ENCODE measurements around the gene OSTF1. TPM values are rescaled to one million over a fixed set of nuclear protein-coding genes. Genes with fewer than 3 reads are reported as not detected.

Gene OSTF1
- total RNA-seq, 1 experiment from 2014 or later, result 18.3 TPM

DNA sequence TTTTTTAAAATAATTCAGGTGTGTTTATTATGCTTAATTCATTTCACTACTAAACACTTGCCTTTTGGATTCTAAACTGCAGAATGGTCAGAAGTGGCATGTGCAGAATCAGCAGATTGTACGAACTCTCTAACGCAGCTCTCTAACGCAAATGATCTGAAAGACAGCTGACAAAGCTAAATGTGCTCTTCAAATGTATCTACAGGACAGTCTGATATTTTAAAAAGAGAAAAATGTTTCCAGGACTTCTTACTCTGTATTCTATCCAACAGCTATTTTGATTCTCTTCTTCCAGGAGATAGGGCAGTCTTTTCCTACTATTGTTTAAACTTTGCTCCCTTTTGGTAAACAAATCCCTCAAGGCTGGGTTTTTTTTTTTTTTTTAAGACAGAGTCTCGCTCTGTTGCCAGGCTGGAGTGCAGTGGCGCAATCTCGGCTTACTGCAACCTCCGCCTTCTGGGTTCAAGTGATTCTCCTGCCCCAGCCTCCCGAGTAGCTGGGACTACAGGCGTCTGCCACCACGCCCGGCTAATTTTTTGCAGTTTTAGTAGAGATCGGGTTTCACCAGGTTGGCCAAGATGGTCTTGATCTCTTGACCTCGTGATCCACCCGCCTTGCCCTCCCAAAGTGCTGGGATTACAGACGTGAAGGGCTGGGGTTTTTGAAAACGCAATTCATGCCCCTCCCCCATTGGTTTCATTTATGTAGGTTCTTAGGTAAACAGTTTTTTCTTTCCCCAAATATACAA is 1.6 kb upstream of the OSTF1 start:
- DNase-seq (ENCODE audit: unreplicated experiment), result no peak
- no TSS peak for BruUV-seq (replicated peaks)
- ChIA-PET CTCF (interaction anchor here (0.6 to 9.1 kb wide), 8 partner anchors 10 to 511 kb away, joined by 3 to 53 read pairs (median 4); partner anchors contain the start of gene CARNMT1), POLR2A (interaction anchor here (0.6 to 8.3 kb wide), 19 partner anchors 15 to 1934 kb away, joined by 3 to 121 read pairs (median 5); partner anchors contain the start of genes C9orf40 and CARNMT1)
- Mint-ChIP-seq H3K36me3 (ENCODE audit: insufficient read depth, unreplicated experiment) (no peaks in the 10 kb centered on the region), H3K4me1 (ENCODE audit: insufficient read depth, unreplicated experiment) (peaks cover 33% of the 10 kb centered on the region), H3K27me3 (ENCODE audit: insufficient read depth, unreplicated experiment) (no peaks in the 10 kb centered on the region), H3K27ac (ENCODE audit: low read depth, unreplicated experiment) (peak overlapping the region; percentile 80), H3K4me3 (ENCODE audit: unreplicated experiment) (peak overlapping the region; percentile 99), H3K9me3 (ENCODE audit: unreplicated experiment) (no peaks in the 10 kb centered on the region)
- intact Hi-C loops (cut with micrococcal nuclease), result loop anchor here (5.0 kb wide), 3 partner anchors 101 to 1306 kb away; partner anchors contain the start of gene RFK
- TF ChIP-seq, protein P1, sequence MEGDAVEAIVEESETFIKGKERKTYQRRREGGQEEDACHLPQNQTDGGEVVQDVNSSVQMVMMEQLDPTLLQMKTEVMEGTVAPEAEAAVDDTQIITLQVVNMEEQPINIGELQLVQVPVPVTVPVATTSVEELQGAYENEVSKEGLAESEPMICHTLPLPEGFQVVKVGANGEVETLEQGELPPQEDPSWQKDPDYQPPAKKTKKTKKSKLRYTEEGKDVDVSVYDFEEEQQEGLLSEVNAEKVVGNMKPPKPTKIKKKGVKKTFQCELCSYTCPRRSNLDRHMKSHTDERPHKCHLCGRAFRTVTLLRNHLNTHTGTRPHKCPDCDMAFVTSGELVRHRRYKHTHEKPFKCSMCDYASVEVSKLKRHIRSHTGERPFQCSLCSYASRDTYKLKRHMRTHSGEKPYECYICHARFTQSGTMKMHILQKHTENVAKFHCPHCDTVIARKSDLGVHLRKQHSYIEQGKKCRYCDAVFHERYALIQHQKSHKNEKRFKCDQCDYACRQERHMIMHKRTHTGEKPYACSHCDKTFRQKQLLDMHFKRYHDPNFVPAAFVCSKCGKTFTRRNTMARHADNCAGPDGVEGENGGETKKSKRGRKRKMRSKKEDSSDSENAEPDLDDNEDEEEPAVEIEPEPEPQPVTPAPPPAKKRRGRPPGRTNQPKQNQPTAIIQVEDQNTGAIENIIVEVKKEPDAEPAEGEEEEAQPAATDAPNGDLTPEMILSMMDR (IDR thresholded peaks at IDR 0.05; ENCODE audit: unreplicated experiment), result no peak

DNA sequence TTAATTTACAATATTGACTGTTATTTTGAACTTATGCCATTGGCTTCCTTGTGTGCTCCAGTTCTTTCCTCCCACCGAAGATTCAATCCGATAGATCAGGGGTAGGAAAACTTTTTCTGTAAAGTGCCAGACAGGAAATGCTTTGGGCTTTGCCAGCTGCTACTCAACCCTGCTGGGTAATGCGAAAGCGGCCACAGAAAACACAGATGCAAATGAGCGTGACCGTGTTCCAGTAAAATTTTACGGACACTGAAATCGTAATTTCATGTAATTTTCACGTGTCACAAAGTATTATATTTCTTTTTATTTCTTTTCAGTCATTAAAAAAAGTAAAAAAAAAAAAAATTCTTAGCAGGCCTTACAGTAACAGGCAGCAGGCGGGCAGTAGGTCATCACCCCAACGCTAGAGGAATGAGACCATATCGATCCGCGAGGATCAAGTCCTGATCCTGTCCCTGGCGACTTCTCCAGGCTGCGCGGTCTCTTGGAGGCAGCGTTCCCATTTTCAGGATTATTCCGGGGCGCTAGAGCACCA is 958 bp upstream of the OSTF1 start:
- Mint-ChIP-seq H3K4me3 (ENCODE audit: unreplicated experiment) (peak overlapping the region; percentile 99), H3K36me3 (ENCODE audit: insufficient read depth, unreplicated experiment) (no peaks in the 10 kb centered on the region), H3K27me3 (ENCODE audit: insufficient read depth, unreplicated experiment) (no peaks in the 10 kb centered on the region), H3K4me1 (ENCODE audit: insufficient read depth, unreplicated experiment) (peaks cover 33% of the 10 kb centered on the region), H3K9me3 (ENCODE audit: unreplicated experiment) (no peaks in the 10 kb centered on the region), H3K27ac (ENCODE audit: low read depth, unreplicated experiment) (peak overlapping the region; percentile 80)
- peak; percentile 65 for DNase-seq (ENCODE audit: unreplicated experiment)
- TF ChIP-seq, protein P1 (IDR thresholded peaks at IDR 0.05; ENCODE audit: unreplicated experiment), result no peak
- intact Hi-C loops (cut with micrococcal nuclease), result loop anchor here (5.0 kb wide), 3 partner anchors 100 to 1305 kb away; partner anchors contain the start of gene RFK
- ChIA-PET POLR2A (interaction anchor here (0.6 to 8.3 kb wide), 27 partner anchors 15 to 1939 kb away, joined by 3 to 121 read pairs (median 4); partner anchors contain the start of genes C9orf40 and CARNMT1), CTCF (interaction anchor here (0.6 to 9.1 kb wide), 6 partner anchors 12 to 512 kb away, joined by 3 to 53 read pairs (median 4); partner anchors contain the start of gene CARNMT1)
- BruUV-seq (replicated peaks), result TSS peak; percentile 66

DNA sequence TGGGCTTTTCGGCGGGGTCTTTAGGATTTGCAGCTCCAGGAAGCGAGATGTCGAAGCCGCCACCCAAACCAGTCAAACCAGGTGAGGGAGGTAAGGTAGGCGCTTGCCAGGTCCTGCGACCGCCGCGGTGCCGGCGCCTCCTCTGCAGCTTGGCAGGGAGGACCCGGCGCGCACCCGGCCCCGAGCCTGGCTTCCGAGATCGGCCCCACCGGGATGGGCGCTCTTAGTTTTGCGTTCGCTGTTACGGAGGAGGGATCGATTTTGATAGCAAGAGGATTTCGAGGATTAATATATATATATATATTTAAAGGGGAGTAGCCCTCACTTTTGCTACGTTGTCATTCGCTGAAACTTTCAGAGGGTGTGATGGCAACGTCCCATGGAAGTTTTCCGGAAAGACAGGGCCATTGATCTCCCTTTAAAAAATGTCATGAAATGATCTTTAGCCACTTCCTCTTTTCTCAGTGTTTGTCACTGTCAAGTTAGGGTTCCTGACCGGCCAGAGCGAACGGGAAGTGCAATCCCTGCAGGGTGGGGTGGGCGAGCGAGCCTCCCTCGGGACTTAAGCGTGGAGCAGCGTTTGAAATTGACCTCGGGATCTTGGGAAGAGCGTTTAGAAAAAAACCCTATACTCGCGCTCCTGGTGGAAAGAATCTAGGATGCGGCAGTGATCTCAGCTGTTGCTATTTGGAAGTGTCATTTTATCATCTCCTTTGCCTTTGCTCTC is 495 bp downstream of the OSTF1 start:
- Mint-ChIP-seq H3K4me3 (ENCODE audit: unreplicated experiment) (peak overlapping the region; percentile 99), H3K27me3 (ENCODE audit: insufficient read depth, unreplicated experiment) (no peaks in the 10 kb centered on the region), H3K4me1 (ENCODE audit: insufficient read depth, unreplicated experiment) (peaks cover 24% of the 10 kb centered on the region), H3K27ac (ENCODE audit: low read depth, unreplicated experiment) (peak overlapping the region; percentile 97), H3K9me3 (ENCODE audit: unreplicated experiment) (no peaks in the 10 kb centered on the region), H3K36me3 (ENCODE audit: insufficient read depth, unreplicated experiment) (peaks cover 8% of the 10 kb centered on the region)
- POLR2A ChIA-PET, result interaction anchor here (0.8 to 8.3 kb wide), 15 partner anchors 17 to 1940 kb away, joined by 3 to 121 read pairs (median 5); partner anchors contain the start of genes C9orf40 and CARNMT1
- TF ChIP-seq, protein P1 (IDR thresholded peaks at IDR 0.05; ENCODE audit: unreplicated experiment), result peak; percentile 14
- intact Hi-C loops (cut with micrococcal nuclease), result loop anchor here (5.0 kb wide), 3 partner anchors 98 to 1303 kb away; partner anchors contain the start of gene RFK
- DNase-seq (ENCODE audit: unreplicated experiment), result peak; percentile 45
- BruUV-seq (replicated peaks), result no TSS peak
- CTCF ChIA-PET, result interaction anchor here (0.6 to 9.1 kb wide), 6 partner anchors 11 to 314 kb away, joined by 3 to 53 read pairs (median 4); partner anchors contain the start of gene CARNMT1
